HG03103 (cell line): Measurements from ENCODE around the gene DYRK3.

Experiments
- ATAC-seq: cut with Tn5 transposase; IDR thresholded peaks from one replicate; pipeline ENCODE4 v1.9.1; 2021; ENCODE audit warnings: low read depth; ENCODE audit not compliant: unreplicated experiment

Gene DYRK3

DNA sequence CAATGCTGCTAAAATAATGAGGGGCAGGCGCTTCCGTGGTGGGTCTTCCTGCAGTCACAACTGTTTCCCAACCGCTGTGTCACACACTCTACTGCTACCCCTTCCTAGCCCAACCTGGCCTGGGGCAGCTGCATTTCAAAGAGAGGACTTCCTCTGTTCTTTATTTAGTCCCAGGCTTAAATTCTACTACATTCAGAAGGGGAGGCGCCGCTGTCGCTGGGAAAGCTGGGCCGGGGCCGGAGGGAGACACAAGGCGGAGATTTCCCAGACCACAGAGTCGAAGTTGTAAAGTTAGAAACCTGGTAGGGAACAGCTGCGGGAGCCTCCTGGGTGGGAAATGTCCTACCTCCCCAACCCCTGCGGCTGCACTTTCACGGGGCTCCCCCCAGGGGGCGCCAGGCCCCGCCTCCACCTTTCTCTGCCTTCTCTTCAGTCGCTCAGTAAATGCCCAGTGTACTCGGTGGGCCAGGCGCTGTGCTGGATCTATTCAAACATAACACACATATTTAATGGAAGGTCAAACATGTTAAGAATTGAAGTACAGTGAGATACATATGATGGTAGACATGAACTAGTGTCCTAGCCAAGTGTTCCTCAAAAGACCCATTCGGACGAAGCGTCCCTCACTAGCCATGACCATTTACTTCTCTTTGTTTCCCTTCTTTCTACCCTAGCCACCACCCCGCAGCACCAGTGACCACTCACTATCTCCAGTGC, 23.1 kb downstream of the DYRK3 start:
- no peak for ATAC-seq

DNA sequence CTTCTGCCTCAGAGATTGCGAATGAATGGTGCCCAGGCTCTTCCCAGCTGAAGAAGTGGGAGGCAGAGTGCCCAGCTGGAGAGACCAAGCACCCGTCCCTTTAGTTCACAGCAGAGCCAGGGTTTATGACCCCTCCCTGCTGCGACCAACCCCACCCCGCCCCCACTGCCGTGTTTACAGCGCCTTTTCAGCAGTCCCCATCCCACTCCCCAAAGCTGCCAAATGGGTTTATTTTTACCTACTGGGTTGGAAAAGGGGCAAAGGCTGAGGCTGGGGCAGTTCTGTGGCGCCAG, 23.6 kb downstream of the DYRK3 start:
- ATAC-seq = no peak

DNA sequence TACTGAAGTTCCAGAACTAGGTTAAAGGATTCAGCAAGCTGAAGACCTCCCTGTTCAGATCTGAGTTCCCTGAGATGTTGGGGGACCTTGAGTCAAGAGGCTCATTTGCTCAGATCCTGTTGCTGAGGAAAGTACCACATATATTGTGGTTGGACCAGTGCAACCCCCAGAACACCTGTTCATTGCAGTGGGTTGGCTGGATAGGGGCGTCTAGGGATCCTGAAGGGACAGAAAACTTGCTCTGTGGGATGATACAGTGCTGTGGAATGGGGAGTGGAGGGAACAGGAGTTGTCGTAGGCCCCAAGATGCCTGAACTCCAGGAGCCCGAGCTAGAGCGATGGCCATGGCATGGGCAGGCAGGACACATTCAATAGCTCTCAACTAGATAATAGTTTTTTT, 24.8 kb downstream of the DYRK3 start:
- no peak for ATAC-seq

DNA sequence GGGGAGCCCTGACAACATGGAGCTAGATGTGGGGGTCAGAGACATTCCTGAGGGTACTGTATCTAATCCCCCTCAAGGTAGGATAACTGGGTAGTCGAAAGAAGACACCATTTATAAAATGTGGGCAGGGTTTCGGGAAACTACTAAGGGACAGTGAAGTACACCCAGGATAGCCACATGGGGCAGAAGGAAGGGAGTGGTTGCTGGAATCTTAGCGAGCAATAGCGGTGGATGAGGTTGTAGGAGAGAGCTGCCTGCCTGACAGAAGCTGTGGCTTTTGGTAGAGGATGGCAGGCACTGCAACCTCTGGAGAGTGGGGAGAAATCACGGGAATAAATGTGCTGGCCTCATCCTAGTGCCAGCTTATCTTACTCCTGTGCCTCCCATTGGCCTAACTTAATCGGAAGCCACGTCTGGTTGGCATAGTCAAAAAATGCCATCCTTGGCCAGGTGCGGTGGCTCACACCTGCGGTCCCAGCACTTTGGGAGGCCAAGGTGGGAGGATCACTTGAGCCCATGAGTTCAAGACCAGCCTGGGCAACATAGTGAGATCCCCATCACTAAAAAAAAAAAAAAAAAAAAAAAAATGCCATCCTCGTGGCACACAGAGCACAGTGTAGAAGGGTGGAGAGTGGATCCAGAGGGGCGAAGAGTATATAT, 26.0 kb downstream of the DYRK3 start:
- ATAC-seq = no peak

DNA sequence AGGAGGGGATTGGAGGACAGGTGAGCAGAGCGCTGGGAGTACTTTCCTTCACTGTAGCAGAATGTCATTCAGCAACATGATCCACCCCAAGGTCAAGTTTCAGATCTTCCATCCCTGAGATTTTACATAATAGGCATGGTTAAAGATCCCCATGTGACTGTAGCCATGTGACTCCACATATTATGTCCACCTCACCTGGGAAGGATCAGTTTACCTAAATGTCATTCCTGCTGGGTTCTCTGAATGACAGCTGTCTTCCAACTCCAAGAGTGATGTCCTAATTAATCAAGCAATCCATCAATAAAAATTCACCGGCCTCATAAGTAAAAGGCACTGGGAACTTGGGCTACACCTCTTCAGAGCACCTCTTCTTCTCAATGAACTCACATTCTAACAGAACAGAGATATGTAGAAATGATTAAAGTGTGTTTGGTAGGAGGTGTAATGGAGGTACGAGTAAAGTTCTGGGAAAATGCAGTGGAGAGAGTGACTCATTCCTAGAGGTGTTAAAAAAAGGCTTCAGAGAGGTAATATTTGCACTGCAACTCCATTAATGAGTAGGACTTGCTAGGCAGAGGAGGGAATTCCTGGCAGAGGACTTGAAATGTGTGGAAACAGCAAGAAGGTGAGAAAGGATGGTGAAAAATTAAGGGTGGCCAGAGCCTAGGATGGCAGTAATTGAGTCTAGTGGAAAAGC, 27.2 kb downstream of the DYRK3 start:
- no peak for ATAC-seq

DNA sequence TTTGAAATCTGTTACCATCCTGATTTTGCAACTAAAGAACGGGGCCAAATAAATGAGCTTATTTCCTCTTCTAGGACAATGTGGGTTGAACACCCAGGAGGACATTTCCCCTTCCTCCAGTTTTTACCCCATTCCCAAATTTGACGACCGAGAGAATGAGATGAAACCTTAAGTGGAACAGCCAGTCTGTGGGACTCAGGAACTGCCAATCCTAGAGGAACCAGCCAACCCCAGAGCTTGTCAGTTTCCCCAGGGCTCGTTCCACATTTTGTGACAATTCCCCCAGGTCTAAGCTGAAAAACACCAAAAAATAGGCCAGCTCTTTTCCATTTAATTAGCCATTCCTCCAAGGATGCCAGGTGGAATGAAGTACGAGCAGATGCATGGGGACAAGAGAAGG, 28.0 kb downstream of the DYRK3 start:
- ATAC-seq = no peak

GRCh38 chr1:206663832-206664652, 28.7 kb downstream of the DYRK3 start:
- ATAC-seq = peak; percentile 56

GRCh38 chr1:206664740-206665139, 29.4 kb downstream of the DYRK3 start:
- no peak for ATAC-seq

- no peak for ATAC-seq
Observed at GRCh38 chr1:206666031-206666561, 30.8 kb downstream of the DYRK3 start.

GRCh38 chr1:206666954-206667665, 31.8 kb downstream of the DYRK3 start:
- no peak for ATAC-seq

DNA sequence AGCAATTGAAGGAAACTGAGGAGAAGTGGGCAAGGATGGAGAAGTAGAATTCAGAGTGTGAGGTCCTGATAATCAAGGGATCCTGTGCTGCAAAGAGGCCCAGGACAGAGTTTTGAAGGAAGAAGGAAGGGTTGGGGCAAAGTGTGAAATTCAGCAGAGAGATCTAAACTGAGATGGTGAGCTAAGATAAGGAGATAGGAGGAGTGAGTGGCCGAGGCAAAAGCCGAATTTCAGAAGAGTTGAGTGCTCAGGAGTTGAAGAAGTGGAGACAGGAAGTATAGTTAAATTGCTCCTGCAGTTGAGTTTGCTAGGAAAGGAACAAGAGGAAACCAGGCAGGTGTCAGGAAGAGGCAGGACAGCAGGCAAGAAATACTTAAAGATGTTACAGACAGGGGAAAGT, 33.0 kb downstream of the DYRK3 start:
- ATAC-seq = no peak

DNA sequence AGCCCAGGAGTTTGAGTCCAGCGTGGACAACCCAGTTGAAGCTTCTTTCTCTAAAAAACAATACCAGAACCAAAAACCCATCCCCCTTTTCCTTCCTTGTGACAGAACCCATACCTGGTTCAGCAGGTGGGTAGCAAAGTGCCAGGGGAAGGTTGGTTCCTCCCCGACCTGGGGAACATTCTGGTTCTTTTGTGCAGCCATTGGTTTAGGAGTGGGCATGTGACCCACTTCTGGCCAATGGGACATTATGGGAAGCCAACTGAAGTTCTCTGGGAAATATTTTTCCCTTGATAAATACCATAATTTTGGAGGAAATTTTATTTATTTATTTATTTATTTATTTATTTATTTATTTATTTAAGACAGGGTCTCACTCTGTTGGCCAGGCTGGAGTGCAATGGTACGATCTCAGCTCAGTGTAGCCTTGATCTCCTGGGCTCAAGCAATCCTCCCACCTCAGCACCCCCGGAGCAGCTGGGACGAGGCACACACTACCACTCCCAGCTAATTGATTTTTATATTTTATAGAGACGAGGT, 33.6 kb downstream of the DYRK3 start:
- ATAC-seq = no peak

DNA sequence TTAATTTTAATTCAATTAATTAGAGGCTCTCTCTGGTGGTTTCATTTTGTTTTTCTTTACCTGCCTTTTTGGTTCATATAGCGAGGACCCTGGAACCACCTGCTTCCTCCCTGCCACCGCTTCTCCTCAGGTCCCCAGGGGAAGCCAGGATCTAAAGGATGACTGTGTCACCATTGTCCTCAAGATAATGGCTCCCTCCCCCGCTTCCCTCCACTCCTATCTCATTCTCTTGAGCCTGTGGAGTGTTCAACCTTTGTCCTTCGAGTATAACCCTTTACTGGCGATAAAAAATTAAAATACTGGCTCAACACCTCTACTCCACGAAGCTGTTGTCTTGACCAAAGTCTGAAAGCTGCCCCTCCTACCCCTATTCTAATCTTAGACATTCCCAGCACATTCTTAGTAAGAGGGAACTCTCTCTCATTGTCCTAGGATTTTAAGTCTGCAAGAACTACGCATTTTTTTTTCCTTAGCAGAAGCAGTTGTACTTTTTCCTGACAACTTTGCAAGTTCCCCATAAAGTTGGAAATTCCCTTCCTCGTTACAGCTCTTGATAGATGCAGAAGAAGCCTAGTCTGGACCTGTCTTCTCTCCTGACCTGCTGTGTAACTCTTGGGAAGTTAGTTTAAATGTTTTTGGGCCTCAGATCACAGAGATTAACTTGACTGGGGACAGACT, 36.8 kb downstream of the DYRK3 start:
- ATAC-seq = no peak

GRCh38 chr1:206672844-206673758, 37.8 kb downstream of the DYRK3 start:
- no peak for ATAC-seq

DNA sequence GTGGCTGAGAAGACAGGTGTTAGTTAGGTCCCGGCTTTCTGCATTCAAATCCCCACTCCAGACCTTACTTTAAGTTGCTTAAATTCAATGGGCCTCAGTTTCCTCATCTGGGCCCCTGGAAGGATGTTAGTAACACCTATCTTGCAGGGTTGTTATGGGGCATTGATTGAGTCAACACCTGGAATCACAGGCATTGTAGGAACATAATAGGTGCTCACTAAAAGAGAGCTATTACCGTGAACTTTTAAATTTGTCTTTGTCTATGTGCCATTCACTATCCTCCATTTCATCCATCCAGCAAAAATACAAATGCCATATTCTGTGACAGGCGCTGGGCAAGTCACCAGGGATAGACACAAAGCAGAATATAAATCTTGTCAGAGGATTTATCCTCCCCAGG, 38.9 kb downstream of the DYRK3 start:
- no peak for ATAC-seq

GRCh38 chr1:206674745-206675175, 39.4 kb downstream of the DYRK3 start:
- ATAC-seq = no peak

- no peak for ATAC-seq
Observed at GRCh38 chr1:206676499-206676898, 41.2 kb downstream of the DYRK3 start.

GRCh38 chr1:206678490-206678889, 43.2 kb downstream of the DYRK3 start:
- ATAC-seq = no peak
